DMS114 treated with DMSO at 0.1 percent for 48 hours (cell line): ENCODE data around the gene SDK1.

ENCODE experiments used
- DNase-seq: peaks from one replicate; lab custom pipeline; 2025; ENCODE audit not compliant: unreplicated experiment; lab: John Stamatoyannopoulos, UW

The SDK1 gene

GRCh38 chr7:3453398-3453797 is 152.3 kb downstream of the SDK1 start:
- no peak for DNase-seq

- no peak for DNase-seq
Measured at GRCh38 chr7:3455806-3456595, 154.9 kb downstream of the SDK1 start.

- DNase-seq, result no peak
Measured at GRCh38 chr7:3459111-3459510, 158.1 kb downstream of the SDK1 start.

- no peak for DNase-seq
Measured at GRCh38 chr7:3461923-3462322, 160.9 kb downstream of the SDK1 start.

- DNase-seq, result no peak
Measured at GRCh38 chr7:3463696-3464095, 162.6 kb downstream of the SDK1 start.

GRCh38 chr7:3464900-3465622 is 164.0 kb downstream of the SDK1 start:
- DNase-seq, result no peak

GRCh38 chr7:3466261-3466660 is 165.2 kb downstream of the SDK1 start:
- no peak for DNase-seq

- no peak for DNase-seq
Measured at GRCh38 chr7:3469641-3470040, 168.6 kb downstream of the SDK1 start.

DNA sequence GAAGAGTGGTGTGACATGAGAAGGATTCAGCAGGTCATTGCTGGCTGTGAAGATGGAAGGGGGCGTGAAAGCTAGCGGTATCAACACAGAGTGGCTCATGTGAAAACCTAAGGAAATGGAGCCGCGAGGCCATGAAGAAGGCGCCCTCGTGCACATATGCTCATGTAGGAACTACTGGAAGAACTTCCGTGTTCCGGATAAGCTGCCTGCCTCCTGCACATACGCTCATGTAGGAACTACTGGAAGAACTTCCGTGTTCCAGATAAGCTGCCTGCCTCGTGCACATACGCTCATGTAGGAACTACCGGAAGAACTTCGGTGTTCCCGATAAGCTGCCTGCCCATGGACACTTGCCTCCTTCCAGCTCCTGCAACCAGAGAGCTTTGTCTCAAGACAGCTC is 179.1 kb downstream of the SDK1 start:
- DNase-seq, result no peak

GRCh38 chr7:3481435-3481834 is 180.4 kb downstream of the SDK1 start:
- DNase-seq, result no peak

DNA sequence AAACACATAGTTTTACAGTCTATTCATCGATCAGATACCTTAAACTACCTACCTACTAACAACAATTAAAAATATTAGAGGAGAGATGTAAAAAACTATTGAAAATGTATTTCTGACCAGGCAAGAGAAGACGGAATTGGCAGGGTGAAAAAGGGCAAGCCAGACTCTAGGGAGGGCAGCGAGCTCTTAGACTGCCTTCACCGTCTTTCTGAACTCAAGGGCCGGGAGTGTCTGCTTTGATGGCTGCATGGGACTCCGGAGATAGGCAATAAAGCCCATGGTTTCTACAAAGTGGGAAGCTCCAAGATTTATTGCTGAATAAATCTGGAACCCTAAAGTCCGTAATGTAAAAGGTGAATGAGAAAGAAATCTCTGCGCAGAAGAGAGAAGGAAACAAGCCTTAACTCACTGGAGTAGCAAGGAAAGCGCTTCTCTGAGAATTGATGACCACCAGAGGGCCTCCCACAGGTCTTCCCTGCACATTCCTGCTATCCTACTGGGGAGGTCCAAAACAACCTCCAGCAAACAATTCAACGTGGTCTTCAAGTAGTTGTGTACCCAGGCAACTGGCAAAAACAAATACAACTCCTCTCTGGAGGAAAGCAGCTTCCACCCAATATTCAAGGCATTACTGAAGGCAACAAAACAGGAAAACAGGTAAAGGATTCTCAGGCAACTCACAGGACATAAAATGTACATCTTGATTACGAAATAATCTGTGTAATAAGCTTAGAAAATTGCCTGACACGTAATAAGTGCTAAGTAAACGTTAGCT is 181.3 kb downstream of the SDK1 start:
- DNase-seq, result peak; percentile 41

DNA sequence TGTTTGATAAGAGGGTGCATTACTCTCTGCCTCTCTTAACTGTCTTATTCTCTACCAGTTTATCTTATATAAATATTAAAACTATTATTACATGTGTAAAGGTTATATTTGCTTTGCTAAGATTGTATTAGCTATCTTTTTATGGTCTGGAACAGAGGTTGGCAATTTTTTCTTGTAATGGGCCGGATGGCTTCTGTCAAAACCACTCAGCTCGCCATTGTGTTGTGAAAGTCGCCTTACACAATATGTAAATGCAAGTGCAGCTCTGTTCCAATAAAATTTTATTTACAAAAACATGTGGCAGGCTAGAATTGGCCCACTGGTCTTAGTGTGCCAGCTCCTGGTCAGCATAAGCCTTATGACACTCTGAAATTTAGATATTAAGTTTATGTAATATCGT is 185.8 kb downstream of the SDK1 start:
- no peak for DNase-seq

DNA sequence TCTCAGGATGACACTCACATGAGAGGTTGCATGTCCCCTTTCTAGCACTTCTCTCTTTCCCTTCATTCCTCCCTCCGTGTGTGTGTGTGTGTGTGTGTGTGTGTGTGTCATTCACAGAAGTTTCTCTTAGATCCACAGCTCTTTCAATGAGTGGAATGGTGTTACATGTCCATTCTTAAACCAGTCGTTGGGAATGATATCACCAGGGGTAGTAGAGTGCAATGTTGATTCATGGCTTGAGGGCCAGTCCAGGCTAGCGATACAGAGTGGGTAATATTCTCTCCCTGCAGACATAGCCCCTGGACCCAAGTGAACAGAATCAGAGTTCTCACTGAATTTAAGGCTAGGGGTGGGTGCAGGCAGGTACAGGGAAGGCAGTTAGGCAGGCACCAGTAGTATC is 187.8 kb downstream of the SDK1 start:
- DNase-seq, result no peak

DNA sequence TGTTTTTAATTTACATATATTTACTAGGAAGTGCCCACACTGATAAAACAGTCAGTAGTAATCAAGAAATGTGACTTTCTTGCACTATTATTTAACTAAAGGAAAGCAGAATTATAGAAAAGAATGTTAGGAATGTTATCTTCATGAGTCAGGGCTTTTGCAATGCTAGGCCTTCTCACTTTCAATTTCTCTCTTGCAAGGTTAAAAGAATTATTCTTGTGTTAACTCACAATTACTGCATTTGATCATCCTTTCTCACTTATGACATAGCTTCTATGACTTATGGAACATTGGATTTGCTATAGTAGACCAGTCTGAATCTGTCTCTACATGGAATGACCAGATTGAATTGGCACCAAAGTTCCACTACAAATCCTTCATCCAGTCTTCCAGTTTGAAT is 192.4 kb downstream of the SDK1 start:
- DNase-seq, result no peak

DNA sequence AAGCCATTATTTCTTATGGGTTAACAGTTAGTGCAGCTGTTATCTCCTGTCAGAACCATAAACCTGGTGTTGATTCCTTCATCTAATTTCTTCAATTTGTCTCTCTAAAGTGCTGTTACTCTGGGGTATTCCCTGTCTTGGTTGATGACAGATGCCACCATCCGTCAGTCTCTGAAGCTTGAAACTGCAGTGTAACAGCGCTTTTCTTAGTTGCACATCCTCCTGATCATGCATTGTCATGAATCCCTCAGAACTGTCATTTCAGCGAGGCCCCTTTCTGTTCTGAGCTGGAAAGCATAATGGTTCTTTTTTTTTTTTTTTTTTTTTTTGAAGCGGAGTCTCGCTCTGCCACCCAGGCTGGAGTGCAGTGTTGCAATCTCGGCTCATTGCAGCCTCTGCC is 193.9 kb downstream of the SDK1 start:
- DNase-seq, result no peak

DNA sequence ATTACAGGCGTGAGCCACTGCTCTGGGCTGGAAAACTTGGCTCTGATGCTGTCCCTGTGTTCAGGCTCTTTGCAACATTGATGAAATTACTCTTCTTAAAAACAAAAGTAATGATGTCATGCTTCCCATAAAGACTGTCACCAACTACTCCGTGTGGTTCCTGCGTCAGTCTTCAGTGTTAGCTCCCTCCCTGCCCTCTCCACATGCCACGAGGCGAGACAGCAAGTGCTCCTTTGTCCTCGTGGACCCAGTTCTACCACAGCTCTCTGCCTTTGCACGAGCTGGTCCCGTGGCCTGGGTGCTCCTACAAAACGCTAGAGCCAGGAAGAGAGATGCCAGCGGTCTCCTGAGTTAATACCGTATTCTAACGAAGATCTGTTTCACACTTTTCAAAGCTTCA is 194.5 kb downstream of the SDK1 start:
- no peak for DNase-seq

GRCh38 chr7:3495954-3496353 is 194.9 kb downstream of the SDK1 start:
- no peak for DNase-seq

DNA sequence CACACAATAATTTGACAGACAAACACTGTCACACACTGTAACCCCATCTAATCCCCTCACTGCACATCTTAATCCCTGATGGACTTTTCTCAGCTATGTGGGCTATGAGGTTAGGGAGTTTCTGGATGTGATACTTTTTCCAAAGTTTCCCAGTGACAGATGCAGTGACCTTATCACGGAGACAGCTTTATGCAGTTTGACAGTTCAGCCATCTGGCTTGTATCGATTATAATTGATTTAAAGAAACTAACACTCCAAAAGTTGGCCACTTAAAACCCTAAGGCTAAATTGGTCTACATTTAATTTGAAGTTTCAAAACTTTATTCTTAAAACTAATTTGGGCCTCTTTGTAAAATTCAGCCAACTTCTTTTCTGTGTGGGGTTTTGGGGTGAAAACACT is 196.7 kb downstream of the SDK1 start:
- DNase-seq, result no peak

DNA sequence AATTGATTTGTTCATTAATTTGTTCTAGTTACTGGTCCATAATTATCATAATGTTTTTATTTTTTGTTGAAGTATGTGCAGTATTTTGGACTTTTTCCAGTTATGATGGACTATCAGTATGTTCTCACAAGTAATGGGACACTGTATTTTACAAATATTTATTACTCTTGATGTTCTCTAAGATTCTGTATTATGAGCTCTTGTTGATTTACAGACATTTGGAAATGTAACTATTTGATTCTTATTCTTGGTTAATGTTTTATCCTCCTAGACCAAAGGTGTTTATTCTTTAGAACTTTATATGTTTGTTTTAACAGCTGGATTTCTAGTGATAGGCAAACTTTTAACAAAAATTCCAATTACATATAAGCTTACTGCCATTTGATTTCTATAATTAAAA is 200.6 kb downstream of the SDK1 start:
- DNase-seq, result no peak

DNA sequence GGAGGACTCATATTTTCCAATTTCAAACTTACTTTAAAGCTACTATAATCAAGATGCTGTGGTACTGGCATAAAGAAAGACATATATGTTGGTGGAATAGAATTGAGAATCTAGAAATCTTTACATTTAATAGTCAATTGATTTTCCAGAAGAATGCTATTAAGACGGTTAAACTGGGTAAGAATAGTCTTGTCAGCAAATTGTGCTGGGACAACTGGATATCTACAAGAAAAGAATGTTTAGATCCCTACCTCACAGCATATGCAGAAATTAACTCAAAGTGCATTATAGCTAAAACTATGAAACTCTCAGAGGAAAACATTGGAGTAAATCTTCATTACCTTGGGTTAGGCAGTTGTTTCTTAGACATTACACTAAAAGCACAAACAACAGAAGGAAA is 203.3 kb downstream of the SDK1 start:
- no peak for DNase-seq

DNA sequence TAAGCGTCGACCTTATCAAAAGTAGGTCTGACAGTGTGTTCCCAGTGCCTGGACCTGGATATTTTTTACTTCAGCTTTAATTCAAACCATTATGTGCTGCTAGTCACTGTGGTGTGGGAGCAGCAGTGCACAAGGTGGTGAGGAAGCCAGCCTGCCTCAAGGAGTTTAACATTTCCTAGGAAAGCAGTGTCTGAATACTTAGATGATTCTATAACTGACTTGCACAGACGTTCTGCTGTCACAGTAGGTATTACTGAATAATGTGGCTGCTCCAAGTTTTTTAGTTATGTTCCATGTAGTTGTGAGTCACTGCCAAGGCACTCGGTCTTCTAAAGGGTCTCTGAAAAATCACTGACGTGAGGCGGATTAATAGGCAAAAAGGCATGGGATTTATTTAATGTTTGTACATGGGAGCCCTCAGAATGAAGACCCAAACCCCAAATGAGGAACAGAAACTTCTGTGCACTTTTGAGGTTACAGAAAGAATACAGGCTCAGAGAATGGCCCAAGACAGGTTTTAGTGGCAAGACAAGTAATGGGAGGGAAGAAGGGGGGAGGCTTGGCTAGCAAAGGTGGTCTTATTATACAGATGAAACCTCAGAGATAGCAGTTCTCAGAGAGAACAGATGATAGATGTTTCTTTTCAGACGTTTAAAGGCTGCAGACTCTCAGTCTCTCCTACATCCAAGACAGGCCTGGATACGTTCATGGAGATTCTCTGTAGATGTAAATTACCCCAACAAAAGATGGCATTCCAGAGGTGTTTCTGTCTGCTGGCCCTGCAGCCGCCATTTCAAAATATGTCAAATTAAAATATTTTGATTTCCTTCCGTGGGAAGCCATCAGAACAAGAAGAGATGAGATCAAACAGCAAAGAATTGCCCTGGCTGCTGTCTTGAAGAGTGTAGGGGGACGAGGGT is 209.3 kb downstream of the SDK1 start:
- no peak for DNase-seq
